ENCODE data around the gene RGS21.
"Not testable (repeated sequence)": the region's sequence is repeated elsewhere in the genome, so short reads cannot be mapped to it uniquely, and the experiment has no call there.

RGS21 gene

DNA sequence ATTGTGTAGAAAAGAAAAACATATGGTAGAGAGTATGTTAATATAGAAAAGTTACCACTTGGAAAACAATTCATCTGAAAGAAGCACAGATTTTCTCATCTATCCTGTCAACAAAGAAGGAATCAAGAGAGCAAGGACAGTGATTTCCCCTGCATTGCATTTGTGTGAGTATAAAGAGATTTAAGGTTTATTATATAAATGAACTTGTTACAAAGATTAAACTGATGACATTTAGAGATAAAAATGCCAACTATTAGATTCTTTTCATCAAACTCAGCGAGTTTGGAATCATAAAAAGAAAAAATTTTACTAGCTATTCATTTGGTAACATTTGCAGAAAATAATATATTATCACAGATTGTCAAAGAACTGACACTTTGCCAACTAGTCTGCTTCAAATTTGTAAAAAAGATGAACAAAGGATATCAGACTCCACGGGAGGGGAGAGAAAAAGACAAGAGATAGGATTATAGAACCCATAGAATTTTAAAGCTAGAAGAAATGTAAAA, at the start of gene RGS21:
TSS of gene RGS21 (plus strand) at position 51 of the 509 bp plus-strand sequence. CDS start 26,045 bp downstream, outside the sequence.
- H3K4me1 ChIP-seq = no peaks in the 10 kb centered on the region
- in situ Hi-C loops (cut with MboI; ENCODE audit: low sequenced_read_pairs) = no loop called here
- H3K9me3 ChIP-seq = no peaks in the 10 kb centered on the region
- DNase-seq (ENCODE audit: low spot score in 2 of 2) = no peak
- H3K4me3 ChIP-seq = no peak within 1 kb of the TSS
- H3K36me3 ChIP-seq (replicated peaks) = no peaks in the 10 kb centered on the region
- H3K27me3 ChIP-seq (ENCODE audit: low read depth) = no peaks in the 10 kb centered on the region

- no peak for DNase-seq (ENCODE audit: low spot score in 2 of 2)
- no peaks in the 10 kb centered on the region for H3K27me3 ChIP-seq (ENCODE audit: low read depth)
- H3K4me3 ChIP-seq = no peak overlapping the region
- H3K9me3 ChIP-seq = no peaks in the 10 kb centered on the region
- in situ Hi-C loops (cut with MboI; ENCODE audit: low sequenced_read_pairs) = no loop called here
- no peaks in the 10 kb centered on the region for H3K36me3 ChIP-seq (replicated peaks)
- H3K4me1 ChIP-seq = no peaks in the 10 kb centered on the region
Measured at GRCh38 chr1:192268468-192269052, 48.2 kb upstream of the RGS21 start.

- Histone ChIP-seq H3K4me3 (no peak overlapping the region), H3K36me3 (replicated peaks) (no peaks in the 10 kb centered on the region), H3K9me3 (no peaks in the 10 kb centered on the region), H3K27me3 (ENCODE audit: low read depth) (no peaks in the 10 kb centered on the region), H3K4me1 (no peaks in the 10 kb centered on the region)
- in situ Hi-C loops (cut with MboI; ENCODE audit: low sequenced_read_pairs) = no loop called here
- DNase-seq (ENCODE audit: low spot score in 2 of 2) = no peak
Measured at GRCh38 chr1:192270398-192270797, 46.4 kb upstream of the RGS21 start.

DNA sequence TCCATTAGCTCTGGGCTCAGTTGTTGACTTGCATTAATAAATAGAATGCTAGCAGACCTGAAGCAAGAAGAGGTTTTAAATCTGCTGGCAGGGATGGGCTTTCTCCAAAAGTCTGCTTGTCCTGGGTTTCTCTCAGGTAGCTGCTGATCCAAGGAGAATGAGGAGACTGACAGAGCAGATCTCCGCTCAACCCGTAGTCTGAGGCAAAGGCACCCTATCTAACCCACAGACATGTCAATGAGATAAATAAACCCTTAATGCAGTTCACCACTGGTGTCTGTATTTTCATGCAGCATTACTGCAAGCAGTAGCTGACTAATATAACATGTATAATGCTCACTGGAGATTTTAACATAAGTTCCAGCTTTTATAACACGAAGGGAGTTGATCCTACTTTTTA, 44.1 kb upstream of the RGS21 start:
- Histone ChIP-seq H3K9me3 (no peaks in the 10 kb centered on the region), H3K27me3 (ENCODE audit: low read depth) (no peaks in the 10 kb centered on the region), H3K4me1 (no peaks in the 10 kb centered on the region), H3K36me3 (replicated peaks) (no peaks in the 10 kb centered on the region), H3K4me3 (no peak overlapping the region)
- DNase-seq (ENCODE audit: low spot score in 2 of 2) = no peak
- in situ Hi-C loops (cut with MboI; ENCODE audit: low sequenced_read_pairs) = no loop called here

GRCh38 chr1:192274588-192274987, 42.2 kb upstream of the RGS21 start:
- Histone ChIP-seq H3K27me3 (ENCODE audit: low read depth) (no peaks in the 10 kb centered on the region), H3K36me3 (replicated peaks) (no peaks in the 10 kb centered on the region), H3K9me3 (no peaks in the 10 kb centered on the region), H3K4me1 (no peaks in the 10 kb centered on the region), H3K4me3 (no peak overlapping the region)
- in situ Hi-C loops (cut with MboI; ENCODE audit: low sequenced_read_pairs) = no loop called here
- DNase-seq (ENCODE audit: low spot score in 2 of 2) = no peak

GRCh38 chr1:192277635-192278034, 39.2 kb upstream of the RGS21 start:
- Histone ChIP-seq H3K9me3 (no peaks in the 10 kb centered on the region), H3K36me3 (replicated peaks) (no peaks in the 10 kb centered on the region), H3K4me3 (no peak overlapping the region), H3K27me3 (ENCODE audit: low read depth) (no peaks in the 10 kb centered on the region), H3K4me1 (no peaks in the 10 kb centered on the region)
- no peak for DNase-seq (ENCODE audit: low spot score in 2 of 2)
- in situ Hi-C loops (cut with MboI; ENCODE audit: low sequenced_read_pairs) = no loop called here

- Histone ChIP-seq H3K4me3 (no peak overlapping the region), H3K36me3 (replicated peaks) (no peaks in the 10 kb centered on the region), H3K4me1 (no peaks in the 10 kb centered on the region), H3K9me3 (no peaks in the 10 kb centered on the region), H3K27me3 (ENCODE audit: low read depth) (no peaks in the 10 kb centered on the region)
- DNase-seq (ENCODE audit: low spot score in 2 of 2) = no peak
- in situ Hi-C loops (cut with MboI; ENCODE audit: low sequenced_read_pairs) = no loop called here
Measured at GRCh38 chr1:192284927-192285326, 31.9 kb upstream of the RGS21 start.

DNA sequence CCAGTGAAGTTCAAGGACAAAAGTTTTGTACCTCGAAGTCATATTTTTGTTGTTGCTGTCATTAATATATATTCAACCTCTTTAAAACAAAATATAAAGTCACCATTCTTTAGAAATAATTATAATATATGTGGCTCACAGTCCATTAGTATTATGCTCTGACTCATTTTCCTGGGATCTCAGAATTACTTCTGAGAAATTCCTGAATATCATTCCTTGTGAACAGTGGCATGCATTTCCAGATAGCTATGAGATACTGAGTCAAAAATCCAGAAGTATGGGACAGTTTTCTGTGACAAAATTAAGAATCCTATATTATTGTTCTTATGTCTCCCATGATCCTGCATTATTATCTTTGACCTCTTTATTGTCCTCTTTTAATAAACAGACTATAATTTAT, 13.8 kb upstream of the RGS21 start:
- H3K4me3 ChIP-seq = no peak overlapping the region

GRCh38 chr1:192308314-192308713, 8.5 kb upstream of the RGS21 start:
- not testable (repeated sequence) for H3K4me3 ChIP-seq; H3K27me3 ChIP-seq (ENCODE audit: low read depth)

More for the DNA sequence above, 13.8 kb upstream of the RGS21 start:
- DNase-seq (ENCODE audit: low spot score in 2 of 2) = no peak
- no peaks in the 10 kb centered on the region for H3K9me3 ChIP-seq
- H3K27me3 ChIP-seq (ENCODE audit: low read depth) = no peaks in the 10 kb centered on the region
- in situ Hi-C loops (cut with MboI; ENCODE audit: low sequenced_read_pairs) = no loop called here
- no peaks in the 10 kb centered on the region for H3K4me1 ChIP-seq
- H3K36me3 ChIP-seq (replicated peaks) = no peaks in the 10 kb centered on the region

DNA sequence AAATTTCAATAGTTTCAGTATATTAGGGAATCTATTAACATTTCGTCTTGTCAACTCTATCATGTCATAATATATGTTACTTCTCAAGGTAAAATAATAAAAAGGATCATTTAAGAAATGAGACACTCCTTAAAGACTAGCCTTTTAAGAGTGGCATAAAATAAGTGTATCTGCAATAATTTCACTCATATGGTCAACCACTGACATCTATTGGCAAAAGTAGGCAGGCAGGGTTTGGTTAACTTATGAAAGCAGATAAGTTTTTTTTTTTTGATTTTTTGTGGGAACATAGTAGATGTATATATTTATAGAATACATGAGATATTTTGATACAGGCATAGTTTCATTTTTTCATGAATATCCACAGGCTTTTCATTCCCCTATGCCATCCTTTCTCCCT, 5.5 kb upstream of the RGS21 start:
- Histone ChIP-seq H3K9me3 (no peaks in the 10 kb centered on the region), H3K27me3 (ENCODE audit: low read depth) (no peaks in the 10 kb centered on the region), H3K36me3 (replicated peaks) (no peaks in the 10 kb centered on the region), H3K4me1 (no peaks in the 10 kb centered on the region), H3K4me3 (no peak overlapping the region)
- in situ Hi-C loops (cut with MboI; ENCODE audit: low sequenced_read_pairs) = no loop called here
- DNase-seq (ENCODE audit: low spot score in 2 of 2) = no peak

More at GRCh38 chr1:192308314-192308713, 8.5 kb upstream of the RGS21 start:
- H3K4me1 ChIP-seq; H3K36me3 ChIP-seq (replicated peaks); DNase-seq (ENCODE audit: low spot score in 2 of 2); H3K9me3 ChIP-seq; in situ Hi-C loops (cut with MboI; ENCODE audit: low sequenced_read_pairs): not testable (repeated sequence)

- no peak for DNase-seq (ENCODE audit: low spot score in 2 of 2)
- in situ Hi-C loops (cut with MboI; ENCODE audit: low sequenced_read_pairs) = no loop called here
Measured at GRCh38 chr1:192327997-192328396, 11.2 kb downstream of the RGS21 start.

GRCh38 chr1:192342842-192343241, 26.1 kb downstream of the RGS21 start:
- Histone ChIP-seq H3K36me3 (replicated peaks) (no peaks in the 10 kb centered on the region), H3K4me1 (no peaks in the 10 kb centered on the region), H3K4me3 (no peak overlapping the region), H3K27me3 (ENCODE audit: low read depth) (no peaks in the 10 kb centered on the region), H3K9me3 (no peaks in the 10 kb centered on the region)
- DNase-seq (ENCODE audit: low spot score in 2 of 2) = no peak
- in situ Hi-C loops (cut with MboI; ENCODE audit: low sequenced_read_pairs) = no loop called here

More at GRCh38 chr1:192327997-192328396, 11.2 kb downstream of the RGS21 start:
- Histone ChIP-seq H3K4me3 (no peak overlapping the region), H3K9me3 (no peaks in the 10 kb centered on the region), H3K36me3 (replicated peaks) (no peaks in the 10 kb centered on the region), H3K27me3 (ENCODE audit: low read depth) (no peaks in the 10 kb centered on the region), H3K4me1 (no peaks in the 10 kb centered on the region)

DNA sequence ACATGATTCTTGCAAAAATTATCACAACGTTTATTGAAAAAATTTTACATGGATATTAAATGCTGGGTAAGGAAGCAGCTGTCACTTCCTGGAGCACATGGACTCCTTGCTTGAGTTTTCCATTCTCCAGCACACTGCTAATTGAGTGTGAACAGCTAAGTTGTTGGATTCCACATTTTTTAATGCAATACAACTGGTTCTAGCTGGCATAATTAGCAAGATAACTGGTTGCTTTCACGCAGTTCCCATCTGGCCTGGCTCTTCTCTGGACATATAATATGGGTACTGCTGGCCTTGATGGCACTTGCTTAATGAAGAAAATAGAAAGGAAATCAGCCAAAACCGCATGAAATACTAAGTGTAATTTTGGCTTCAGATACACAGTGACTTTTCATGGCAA, 26.6 kb downstream of the RGS21 start:
- H3K4me1 ChIP-seq = no peaks in the 10 kb centered on the region
- in situ Hi-C loops (cut with MboI; ENCODE audit: low sequenced_read_pairs) = no loop called here
- H3K36me3 ChIP-seq (replicated peaks) = no peaks in the 10 kb centered on the region
- H3K4me3 ChIP-seq = no peak overlapping the region
- H3K9me3 ChIP-seq = no peaks in the 10 kb centered on the region
- DNase-seq (ENCODE audit: low spot score in 2 of 2) = no peak
- no peaks in the 10 kb centered on the region for H3K27me3 ChIP-seq (ENCODE audit: low read depth)

GRCh38 chr1:192349314-192349713, 32.5 kb downstream of the RGS21 start:
- in situ Hi-C loops (cut with MboI; ENCODE audit: low sequenced_read_pairs) = no loop called here

GRCh38 chr1:192350356-192350755, 33.6 kb downstream of the RGS21 start:
- Histone ChIP-seq H3K9me3 (no peaks in the 10 kb centered on the region), H3K27me3 (ENCODE audit: low read depth) (no peaks in the 10 kb centered on the region), H3K4me3 (no peak overlapping the region), H3K4me1 (no peaks in the 10 kb centered on the region), H3K36me3 (replicated peaks) (no peaks in the 10 kb centered on the region)
- no peak for DNase-seq (ENCODE audit: low spot score in 2 of 2)
- in situ Hi-C loops (cut with MboI; ENCODE audit: low sequenced_read_pairs) = no loop called here

More at GRCh38 chr1:192349314-192349713, 32.5 kb downstream of the RGS21 start:
- Histone ChIP-seq H3K4me3 (no peak overlapping the region), H3K36me3 (replicated peaks) (no peaks in the 10 kb centered on the region), H3K4me1 (no peaks in the 10 kb centered on the region), H3K27me3 (ENCODE audit: low read depth) (no peaks in the 10 kb centered on the region), H3K9me3 (no peaks in the 10 kb centered on the region)
- DNase-seq (ENCODE audit: low spot score in 2 of 2) = no peak
